Measurements from ENCODE around the gene LRRC74A. TPM values are rescaled to one million over a fixed set of nuclear protein-coding genes. Genes with fewer than 3 reads are reported as not detected.

LRRC74A gene
- polyA plus RNA-seq, 1 of the 3 experiments (the other 2 are of a cell fraction) = not detected

- 91% methylated on average over 4 of the region's 4 CpGs for whole genome bisulfite sequencing (ENCODE audit: low lambda C conversion rate)
- Histone ChIP-seq H3K27me3 (ENCODE audit: insufficient read depth) (no peaks in the 10 kb centered on the region), H3K36me3 (replicated peaks in 1 of 2; ENCODE audit: control insufficient read depth in 1 of 2, insufficient read depth in 2 of 2, low read length in 1 of 2) (no peaks in the 10 kb centered on the region), H3K4me2 (no peak overlapping the region), H3K9ac (no peak overlapping the region), H3K4me1 (ENCODE audit: control insufficient read depth in 1 of 2, insufficient read depth in 2 of 2, low read depth in 1 of 2, low read length in 1 of 2) (peaks cover 13 to 17% of the 10 kb centered on the region in 2 experiments; a peak in 3 of 4 replicates), H2AFZ (ENCODE audit: low read depth) (no peak overlapping the region), H4K20me1 (ENCODE audit: insufficient read depth) (no peaks in the 10 kb centered on the region), H3F3A (replicated peaks; ENCODE audit: insufficient read depth) (peaks cover 13% of the 10 kb centered on the region), H3K9me2 (no peaks in the 10 kb centered on the region), H3K79me2 (ENCODE audit: insufficient read depth) (no peaks in the 10 kb centered on the region), H3K27ac (ENCODE audit: low read depth in 2 of 2, low read length in 1 of 2) (no peak overlapping the region), H3K9me3 (no peaks in the 10 kb centered on the region), H3K4me3 (ENCODE audit: low read depth in 2 of 2, low read length in 1 of 2) (no peak overlapping the region)
- TF ChIP-seq ZBTB33 (IDR thresholded peaks at IDR 0.05; ENCODE audit: borderline replicate concordance, low read depth) = no peak
- TF ChIP-seq TCF12 (IDR thresholded peaks at IDR 0.05) = no peak
- no peak for TF ChIP-seq GABPA (IDR thresholded peaks at IDR 0.05; ENCODE audit: low read depth)
- no peak for TF ChIP-seq MXI1 (IDR thresholded peaks at IDR 0.05; ENCODE audit: low read depth, low read length)
- no peak for TF ChIP-seq GATA2 (CRISPR knock-in tag; IDR thresholded peaks at IDR 0.05)
- TF ChIP-seq RXRA (IDR thresholded peaks at IDR 0.05; ENCODE audit: borderline replicate concordance, low read depth) = no peak
- no peak for TF ChIP-seq FOXJ3 (CRISPR knock-in tag; IDR thresholded peaks at IDR 0.05)
- TF ChIP-seq FOXM1 (IDR thresholded peaks at IDR 0.05; ENCODE audit: low read depth) = no peak
- no peak for TF ChIP-seq RCOR1 (IDR thresholded peaks at IDR 0.05; ENCODE audit: low read length)
- no peak for TF ChIP-seq MAX (IDR thresholded peaks at IDR 0.05; ENCODE audit: low read depth)
- no peak for TF ChIP-seq ELF1 (IDR thresholded peaks at IDR 0.05)
- no peak for TF ChIP-seq FOSL2 (IDR thresholded peaks at IDR 0.05; ENCODE audit: borderline replicate concordance, low read depth)
- no peak for TF ChIP-seq CTCF (IDR thresholded peaks at IDR 0.05)
- no peak for TF ChIP-seq EZH2phosphoT487 (IDR thresholded peaks at IDR 0.05; ENCODE audit: borderline replicate concordance, low read depth)
- ChIA-PET CTCF (interaction anchor here (4.2 to 19.9 kb wide), 5 partner anchors 29 to 158 kb away, joined by 52 to 484 read pairs (median 187); partner anchors contain the start of gene IRF2BPL), POLR2A (no interaction called here)
- DNase-seq = no peak
Measured at GRCh38 chr14:76910371-76910890, 84.2 kb downstream of the LRRC74A start.

- no peak overlapping the region for H3K9ac ChIP-seq
- H3K27ac ChIP-seq (ENCODE audit: low read depth in 2 of 2, low read length in 1 of 2) = no peak overlapping the region
- DNase-seq = no peak
- no peaks in the 10 kb centered on the region for H3K36me3 ChIP-seq (replicated peaks in 1 of 2; ENCODE audit: control insufficient read depth in 1 of 2, insufficient read depth in 2 of 2, low read length in 1 of 2)
- H3K9me2 ChIP-seq = no peaks in the 10 kb centered on the region
- peaks cover 8% of the 10 kb centered on the region for H3F3A ChIP-seq (replicated peaks; ENCODE audit: insufficient read depth)
- 44% methylated on average over 1 of the region's 1 CpG for WGBS (ENCODE audit: low lambda C conversion rate)
- TF ChIP-seq USF2 (IDR thresholded peaks at IDR 0.05; ENCODE audit: borderline replicate concordance, low read depth, low read length) (no peak), SIN3A (IDR thresholded peaks at IDR 0.05; ENCODE audit: borderline replicate concordance, low read depth, low read length) (no peak), ZBTB33 (IDR thresholded peaks at IDR 0.05; ENCODE audit: borderline replicate concordance, low read depth) (no peak), GATA2 (CRISPR knock-in tag; IDR thresholded peaks at IDR 0.05) (no peak), NFIC (IDR thresholded peaks at IDR 0.05; ENCODE audit: borderline replicate concordance) (no peak), FOXJ3 (CRISPR knock-in tag; IDR thresholded peaks at IDR 0.05) (no peak), NRF1 (IDR thresholded peaks at IDR 0.05; ENCODE audit: low read depth, low read length) (no peak), USF1 (IDR thresholded peaks at IDR 0.05; ENCODE audit: borderline replicate concordance, low read depth) (no peak), RFX5 (IDR thresholded peaks at IDR 0.05; ENCODE audit: low read length) (no peak), MXI1 (IDR thresholded peaks at IDR 0.05; ENCODE audit: low read depth, low read length) (no peak)
- no peak overlapping the region for H3K4me2 ChIP-seq
- no peaks in the 10 kb centered on the region for H3K9me3 ChIP-seq
- no peaks in the 10 kb centered on the region for H4K20me1 ChIP-seq (ENCODE audit: insufficient read depth)
- CTCF ChIA-PET = interaction anchor here (1.9 to 19.9 kb wide), 8 partner anchors 26 to 157 kb away, joined by 11 to 484 read pairs (median 77); partner anchors contain the start of gene IRF2BPL
- no peaks in the 10 kb centered on the region for H3K27me3 ChIP-seq (ENCODE audit: insufficient read depth)
- no peaks in the 10 kb centered on the region for H3K79me2 ChIP-seq (ENCODE audit: insufficient read depth)
- H2AFZ ChIP-seq (ENCODE audit: low read depth) = no peak overlapping the region
- POLR2A ChIA-PET = no interaction called here
- H3K4me3 ChIP-seq (ENCODE audit: low read depth in 2 of 2, low read length in 1 of 2) = no peak overlapping the region
- H3K4me1 ChIP-seq (ENCODE audit: control insufficient read depth in 1 of 2, insufficient read depth in 2 of 2, low read depth in 1 of 2, low read length in 1 of 2) = peaks cover 11% of the 10 kb centered on the region in 2 experiments; a peak in 3 of 4 replicates
Measured at GRCh38 chr14:76911473-76911872, 85.3 kb downstream of the LRRC74A start.

Measured in SK-N-SH (cell line).